ENCODE results near the gene LTB4R. TPM values are rescaled to one million over a fixed set of nuclear protein-coding genes. Genes with fewer than 3 reads are reported as not detected.

Gene LTB4R
- polyA plus RNA-seq, 1 donor from 2014 or later, result 4.3 TPM

DNA sequence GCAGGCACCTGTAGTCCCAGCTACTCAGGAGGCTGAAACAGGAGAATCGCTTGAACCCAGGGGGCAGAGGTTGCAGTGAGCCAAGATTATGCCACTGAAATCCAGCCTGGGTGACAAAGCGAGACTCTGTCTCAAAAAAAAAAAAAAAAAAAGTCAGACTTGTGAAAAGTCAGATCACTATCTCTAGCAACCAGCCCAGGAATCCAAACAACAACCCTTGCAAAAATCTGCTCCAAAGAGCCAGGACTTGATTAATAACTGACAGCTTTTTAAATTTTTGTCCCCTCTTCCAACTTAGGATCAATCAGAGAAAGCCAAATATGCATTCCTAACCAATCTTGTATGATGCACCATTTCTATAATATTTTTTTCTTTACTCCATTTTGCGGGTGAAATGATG is 49.0 kb downstream of the LTB4R start:
- no peak for TF ChIP-seq TAF1 (IDR thresholded peaks at IDR 0.05; ENCODE audit: low read depth)
- no peak for TF ChIP-seq REST (IDR thresholded peaks at IDR 0.05; ENCODE audit: borderline replicate concordance)
- no peak for TF ChIP-seq EZH2 (IDR thresholded peaks at IDR 0.05; ENCODE audit: borderline replicate concordance, insufficient read depth, low read length, poor library complexity, severe bottlenecking)
- TF ChIP-seq MXI1 (conservative IDR thresholded peaks at IDR 0.05; ENCODE audit: poor library complexity, severe bottlenecking), result no peak
- TF ChIP-seq RAD21 (conservative IDR thresholded peaks at IDR 0.05), result no peak
- H3K4me3 ChIP-seq (ENCODE audit: low read length), result no peak overlapping the region
- H3F3A ChIP-seq (ENCODE audit: insufficient read depth, low read length, poor library complexity, severe bottlenecking), result no peaks in the 10 kb centered on the region
- H3K4me2 ChIP-seq (ENCODE audit: low read length), result no peak overlapping the region
- no peak overlapping the region for H3K9ac ChIP-seq (ENCODE audit: low read length)
- H4K20me1 ChIP-seq (ENCODE audit: insufficient read depth), result no peaks in the 10 kb centered on the region
- no peak overlapping the region for H2AFZ ChIP-seq (ENCODE audit: low read depth, low read length)
- H3K79me2 ChIP-seq (replicated peaks; ENCODE audit: insufficient read depth, low read length), result no peaks in the 10 kb centered on the region
- H3K9me3 ChIP-seq (ENCODE audit: low read length), result no peaks in the 10 kb centered on the region
- H3K27me3 ChIP-seq (ENCODE audit: insufficient read depth, low read depth, low read length), result peaks cover 7% of the 10 kb centered on the region
- no peak overlapping the region for H3K27ac ChIP-seq (ENCODE audit: low read length)
- no peaks in the 10 kb centered on the region for H3K36me3 ChIP-seq (ENCODE audit: insufficient read depth, low read length)
- no peaks in the 10 kb centered on the region for H3K9me2 ChIP-seq (ENCODE audit: insufficient read depth, low read length)

- Histone ChIP-seq H3K79me2 (replicated peaks; ENCODE audit: insufficient read depth, low read length) (no peaks in the 10 kb centered on the region), H3K4me3 (ENCODE audit: low read length) (no peak overlapping the region), H3F3A (ENCODE audit: insufficient read depth, low read length, poor library complexity, severe bottlenecking) (no peaks in the 10 kb centered on the region), H3K27ac (ENCODE audit: low read length) (no peak overlapping the region), H3K27me3 (ENCODE audit: insufficient read depth, low read depth, low read length) (peaks cover 13% of the 10 kb centered on the region), H3K36me3 (ENCODE audit: insufficient read depth, low read length) (no peaks in the 10 kb centered on the region), H3K9me2 (ENCODE audit: insufficient read depth, low read length) (no peaks in the 10 kb centered on the region), H3K4me2 (ENCODE audit: low read length) (no peak overlapping the region), H4K20me1 (ENCODE audit: insufficient read depth) (no peaks in the 10 kb centered on the region), H3K9me3 (ENCODE audit: low read length) (no peaks in the 10 kb centered on the region), H2AFZ (ENCODE audit: low read depth, low read length) (no peak overlapping the region), H3K9ac (ENCODE audit: low read length) (no peak overlapping the region)
- TF ChIP-seq, protein P1, sequence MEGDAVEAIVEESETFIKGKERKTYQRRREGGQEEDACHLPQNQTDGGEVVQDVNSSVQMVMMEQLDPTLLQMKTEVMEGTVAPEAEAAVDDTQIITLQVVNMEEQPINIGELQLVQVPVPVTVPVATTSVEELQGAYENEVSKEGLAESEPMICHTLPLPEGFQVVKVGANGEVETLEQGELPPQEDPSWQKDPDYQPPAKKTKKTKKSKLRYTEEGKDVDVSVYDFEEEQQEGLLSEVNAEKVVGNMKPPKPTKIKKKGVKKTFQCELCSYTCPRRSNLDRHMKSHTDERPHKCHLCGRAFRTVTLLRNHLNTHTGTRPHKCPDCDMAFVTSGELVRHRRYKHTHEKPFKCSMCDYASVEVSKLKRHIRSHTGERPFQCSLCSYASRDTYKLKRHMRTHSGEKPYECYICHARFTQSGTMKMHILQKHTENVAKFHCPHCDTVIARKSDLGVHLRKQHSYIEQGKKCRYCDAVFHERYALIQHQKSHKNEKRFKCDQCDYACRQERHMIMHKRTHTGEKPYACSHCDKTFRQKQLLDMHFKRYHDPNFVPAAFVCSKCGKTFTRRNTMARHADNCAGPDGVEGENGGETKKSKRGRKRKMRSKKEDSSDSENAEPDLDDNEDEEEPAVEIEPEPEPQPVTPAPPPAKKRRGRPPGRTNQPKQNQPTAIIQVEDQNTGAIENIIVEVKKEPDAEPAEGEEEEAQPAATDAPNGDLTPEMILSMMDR (IDR thresholded peaks at IDR 0.05; ENCODE audit: poor library complexity, severe bottlenecking), result no peak
- TF ChIP-seq REST (IDR thresholded peaks at IDR 0.05; ENCODE audit: borderline replicate concordance), result no peak
- no peak for TF ChIP-seq EP300 (conservative IDR thresholded peaks at IDR 0.05; ENCODE audit: poor library complexity, severe bottlenecking)
- TF ChIP-seq SMC3 (conservative IDR thresholded peaks at IDR 0.05; ENCODE audit: poor library complexity), result no peak
- no peak for TF ChIP-seq TAF1 (IDR thresholded peaks at IDR 0.05; ENCODE audit: low read depth)
- TF ChIP-seq RAD21 (conservative IDR thresholded peaks at IDR 0.05), result no peak
- no peak for TF ChIP-seq MXI1 (conservative IDR thresholded peaks at IDR 0.05; ENCODE audit: poor library complexity, severe bottlenecking)
- no peak for TF ChIP-seq POLR2AphosphoS5 (IDR thresholded peaks at IDR 0.05)
- TF ChIP-seq EZH2 (IDR thresholded peaks at IDR 0.05; ENCODE audit: borderline replicate concordance, insufficient read depth, low read length, poor library complexity, severe bottlenecking), result no peak
Measured at GRCh38 chr14:24361326-24361725, 50.0 kb downstream of the LTB4R start.
